ENCODE results near the gene CALHM6.

The CALHM6 gene

GRCh38 chr6:116461331-116461931 is at the start of gene CALHM6:
Gene CALHM6 (plus strand): TSS chr6:116461375. CDS start chr6:116461930, 555 bp downstream.
- Mint-ChIP-seq H3K27me3 (ENCODE audit: low read depth, poor library complexity) (peaks cover 69% of the 10 kb centered on the region), H3K4me1 (peaks cover 20% of the 10 kb centered on the region), H3K4me3 (peak within 1 kb of the TSS; percentile 75), H3K9me3 (no peaks in the 10 kb centered on the region), H3K36me3 (ENCODE audit: low read depth) (no peaks in the 10 kb centered on the region), H3K27ac (no peak within 1 kb of the TSS)
- DNase-seq, result no peak
- TF ChIP-seq CTCF (IDR thresholded peaks at IDR 0.05), result no peak

DNA sequence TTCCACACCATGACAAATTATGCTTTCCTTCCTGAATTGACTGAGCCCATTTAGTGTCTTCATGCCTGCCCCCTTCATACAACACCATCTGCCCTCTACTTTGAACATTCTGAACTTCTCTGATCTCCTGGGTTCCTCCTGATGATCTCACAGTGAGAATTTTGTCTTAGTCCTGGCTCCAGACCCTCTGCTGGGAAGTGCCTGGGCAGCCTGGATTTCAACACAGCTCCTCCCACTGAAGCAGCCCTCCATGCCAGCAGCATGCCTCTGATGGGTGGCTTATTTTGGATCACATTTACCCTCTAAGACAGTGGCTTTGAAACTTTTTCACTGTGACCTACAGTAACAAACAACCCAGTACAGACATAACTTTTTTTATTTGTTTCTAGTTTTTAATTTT is 48.9 kb upstream of the CALHM6 start:
- no peaks in the 10 kb centered on the region for H3K9me3 Mint-ChIP-seq
- H3K27ac Mint-ChIP-seq, result peak overlapping the region; percentile 92
- H3K36me3 Mint-ChIP-seq (ENCODE audit: low read depth), result peaks cover 38% of the 10 kb centered on the region
- DNase-seq, result peak; percentile 9
- H3K27me3 Mint-ChIP-seq (ENCODE audit: low read depth, poor library complexity), result no peaks in the 10 kb centered on the region
- peaks cover 74% of the 10 kb centered on the region for H3K4me1 Mint-ChIP-seq
- no peak overlapping the region for H3K4me3 Mint-ChIP-seq
- no peak for TF ChIP-seq CTCF (IDR thresholded peaks at IDR 0.05)

DNA sequence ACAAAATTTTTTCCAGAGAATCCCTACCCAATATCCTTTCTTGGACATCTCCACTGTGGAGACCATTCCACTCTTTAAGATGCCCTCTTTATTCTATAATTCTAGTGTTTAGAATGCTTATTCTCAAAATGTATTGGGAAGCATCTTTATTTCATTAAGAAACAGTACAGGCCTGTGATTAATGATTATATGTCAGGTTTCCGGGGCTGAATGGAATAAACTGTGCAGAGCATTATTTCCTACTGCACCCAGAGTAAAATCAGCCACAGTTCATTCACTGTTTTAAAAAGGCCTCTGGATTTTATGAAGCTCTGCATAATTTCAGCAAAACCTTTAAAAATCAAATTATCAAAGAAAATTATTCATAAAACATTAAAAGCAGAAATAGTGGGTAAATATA is 47.8 kb upstream of the CALHM6 start:
- no peak overlapping the region for H3K4me3 Mint-ChIP-seq
- peak overlapping the region; percentile 52 for H3K27ac Mint-ChIP-seq
- DNase-seq, result no peak
- H3K9me3 Mint-ChIP-seq, result no peaks in the 10 kb centered on the region
- H3K36me3 Mint-ChIP-seq (ENCODE audit: low read depth), result peaks cover 29% of the 10 kb centered on the region
- TF ChIP-seq CTCF (IDR thresholded peaks at IDR 0.05), result no peak
- no peaks in the 10 kb centered on the region for H3K27me3 Mint-ChIP-seq (ENCODE audit: low read depth, poor library complexity)
- H3K4me1 Mint-ChIP-seq, result peaks cover 68% of the 10 kb centered on the region

GRCh38 chr6:116417661-116418060 is 43.5 kb upstream of the CALHM6 start:
- no peaks in the 10 kb centered on the region for H3K9me3 Mint-ChIP-seq
- peaks cover 26% of the 10 kb centered on the region for H3K36me3 Mint-ChIP-seq (ENCODE audit: low read depth)
- no peak overlapping the region for H3K4me3 Mint-ChIP-seq

GRCh38 chr6:116419069-116419786 is 41.9 kb upstream of the CALHM6 start:
- H3K27me3 Mint-ChIP-seq (ENCODE audit: low read depth, poor library complexity), result no peaks in the 10 kb centered on the region
- TF ChIP-seq CTCF (IDR thresholded peaks at IDR 0.05), result no peak
- DNase-seq, result no peak
- no peak overlapping the region for H3K4me3 Mint-ChIP-seq
- H3K9me3 Mint-ChIP-seq, result no peaks in the 10 kb centered on the region
- no peak overlapping the region for H3K27ac Mint-ChIP-seq
- peaks cover 23% of the 10 kb centered on the region for H3K4me1 Mint-ChIP-seq
- H3K36me3 Mint-ChIP-seq (ENCODE audit: low read depth), result peaks cover 21% of the 10 kb centered on the region

More at GRCh38 chr6:116417661-116418060, 43.5 kb upstream of the CALHM6 start:
- TF ChIP-seq CTCF (IDR thresholded peaks at IDR 0.05), result no peak
- peak overlapping the region; percentile 69 for H3K27ac Mint-ChIP-seq
- no peaks in the 10 kb centered on the region for H3K27me3 Mint-ChIP-seq (ENCODE audit: low read depth, poor library complexity)
- peaks cover 36% of the 10 kb centered on the region for H3K4me1 Mint-ChIP-seq
- no peak for DNase-seq

GRCh38 chr6:116420341-116420740 is 40.8 kb upstream of the CALHM6 start:
- Mint-ChIP-seq H3K27me3 (ENCODE audit: low read depth, poor library complexity) (no peaks in the 10 kb centered on the region), H3K9me3 (no peaks in the 10 kb centered on the region), H3K36me3 (ENCODE audit: low read depth) (peaks cover 15% of the 10 kb centered on the region)

More at GRCh38 chr6:116420341-116420740, 40.8 kb upstream of the CALHM6 start:
- Mint-ChIP-seq H3K4me3 (no peak overlapping the region), H3K27ac (peak overlapping the region; percentile 73), H3K4me1 (peaks cover 16% of the 10 kb centered on the region)
- DNase-seq, result no peak
- TF ChIP-seq CTCF (IDR thresholded peaks at IDR 0.05), result no peak

Measured in nephron progenitor cell (in vitro differentiated cells).